H1 (cell line): ENCODE results near the gene HLA-DPA1. TPM values are rescaled to one million over a fixed set of nuclear protein-coding genes. Genes with fewer than 3 reads are reported as not detected.

Experiments used
- KDM4A ChIP-seq: IDR thresholded peaks from one replicate; pipeline ENCODE4 v1.7.1; 2012; ENCODE audit warnings: low read depth, mild to moderate bottlenecking, moderate library complexity, low read length, inconsistent platforms; ENCODE audit not compliant: severe bottlenecking
- TAF7 ChIP-seq: optimal IDR thresholded peaks from 2 replicates; pipeline ENCODE3; 2011; ENCODE audit warnings: low read depth, mild to moderate bottlenecking, inconsistent platforms, low read length, moderate library complexity, borderline replicate concordance
- TBP ChIP-seq: IDR thresholded peaks from 2 replicates; pipeline ENCODE4 v1.6.1; 2011; ENCODE audit warnings: low read depth, low read length, improper control_type of control experiment
- ZNF274 ChIP-seq: IDR thresholded peaks from 2 replicates; pipeline ENCODE4 v1.7.0; 2012; ENCODE audit warnings: low read length, borderline replicate concordance; ENCODE audit errors: extremely low read depth
- polyA plus RNA-seq, 7 experiments: library from polyadenylated mRNA; depleted of rRNA in 3 of 7; stranded (reverse) in 5 of 7; unstranded in 2 of 7; fragments of >200 nt in 5 of 7; fragments of 200-250 nt in 2 of 7; gene quantifications; 1 replicate in 5 of 7; 2 replicates in 1 of 7; 4 replicates in 1 of 7; pipeline versions ENCODE4 v1.2.1 to v1.2.3, GENCODE V29; 2011 to 2013; ENCODE audit warnings: missing spikeins in 2 of 7, mixed read lengths in 2 of 7
- total RNA-seq: library from RNA; stranded (reverse); fragmentation: NEBNext Ultra II Directional; extraction: Animal tissue kit (Norgen Biotek cat#: 25700); gene quantifications from 2 replicates; pipeline ENCODE4 v1.2.1, GENCODE V29; 2021

The HLA-DPA1 gene
- total and polyA plus RNA-seq, 2 of the 8 experiments (the other 6 are each of a cell fraction or from before 2014, with no cell fraction given): 6.2 to 13.1 TPM

DNA sequence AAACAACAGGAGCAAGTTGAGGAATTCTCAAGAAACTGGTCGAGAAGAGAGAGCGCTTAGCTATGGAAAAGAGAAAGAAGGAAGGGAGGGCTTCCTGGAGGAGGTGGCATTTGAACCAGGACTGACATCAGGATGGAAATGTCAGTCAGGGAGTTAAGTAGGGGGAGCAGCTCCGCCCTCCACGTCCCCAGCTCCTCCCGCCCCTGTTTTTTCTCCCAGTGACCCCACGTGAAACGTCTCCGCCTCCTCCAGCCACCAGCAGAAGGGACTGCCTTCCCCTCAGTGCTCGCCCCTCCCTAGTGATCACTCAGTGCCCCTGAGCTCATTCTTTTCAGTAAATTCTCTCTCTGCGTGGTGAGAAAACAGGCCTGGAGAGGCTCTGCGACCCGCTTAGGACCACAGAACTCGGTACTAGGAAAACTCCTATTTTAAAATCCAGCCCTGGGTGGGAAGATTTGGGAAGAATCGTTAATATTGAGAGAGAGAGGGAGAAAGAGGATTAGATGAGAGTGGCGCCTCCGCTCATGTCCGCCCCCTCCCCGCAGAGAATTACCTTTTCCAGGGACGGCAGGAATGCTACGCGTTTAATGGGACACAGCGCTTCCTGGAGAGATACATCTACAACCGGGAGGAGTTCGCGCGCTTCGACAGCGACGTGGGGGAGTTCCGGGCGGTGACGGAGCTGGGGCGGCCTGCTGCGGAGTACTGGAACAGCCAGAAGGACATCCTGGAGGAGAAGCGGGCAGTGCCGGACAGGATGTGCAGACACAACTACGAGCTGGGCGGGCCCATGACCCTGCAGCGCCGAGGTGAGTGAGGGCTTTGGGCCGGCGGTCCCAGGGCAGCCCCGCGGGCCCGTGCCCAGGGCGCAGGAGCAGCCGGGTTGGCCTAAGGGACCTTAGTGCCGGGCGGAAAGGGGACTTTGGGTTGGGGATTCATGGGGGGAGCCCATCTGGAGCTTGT, 7.0 kb upstream of the HLA-DPA1 start (continued):
- no peak for TF ChIP-seq TBP
- peak; percentile 66 for TF ChIP-seq KDM4A
- TF ChIP-seq TAF7: no peak
- TF ChIP-seq ZNF274: no peak
